NCI-H82 (cell line): ENCODE results near the gene FEM1A.
"Not testable (repeated sequence)": the region's sequence is repeated elsewhere in the genome, so short reads cannot be mapped to it uniquely, and the experiment has no call there.

ENCODE experiments used
- DNase-seq: peaks from one replicate; lab custom pipeline; 2025; lab: John Stamatoyannopoulos, UW

Gene FEM1A

GRCh38 chr19:4791183-4792018, at the start of gene FEM1A:
TSS of gene FEM1A (plus strand) at chr19:4791734. CDS start at chr19:4791855, 121 bp downstream.
- DNase-seq = peak; percentile 100

GRCh38 chr19:4742723-4743646, 48.5 kb upstream of the FEM1A start:
- peak; percentile 25 for DNase-seq

DNA sequence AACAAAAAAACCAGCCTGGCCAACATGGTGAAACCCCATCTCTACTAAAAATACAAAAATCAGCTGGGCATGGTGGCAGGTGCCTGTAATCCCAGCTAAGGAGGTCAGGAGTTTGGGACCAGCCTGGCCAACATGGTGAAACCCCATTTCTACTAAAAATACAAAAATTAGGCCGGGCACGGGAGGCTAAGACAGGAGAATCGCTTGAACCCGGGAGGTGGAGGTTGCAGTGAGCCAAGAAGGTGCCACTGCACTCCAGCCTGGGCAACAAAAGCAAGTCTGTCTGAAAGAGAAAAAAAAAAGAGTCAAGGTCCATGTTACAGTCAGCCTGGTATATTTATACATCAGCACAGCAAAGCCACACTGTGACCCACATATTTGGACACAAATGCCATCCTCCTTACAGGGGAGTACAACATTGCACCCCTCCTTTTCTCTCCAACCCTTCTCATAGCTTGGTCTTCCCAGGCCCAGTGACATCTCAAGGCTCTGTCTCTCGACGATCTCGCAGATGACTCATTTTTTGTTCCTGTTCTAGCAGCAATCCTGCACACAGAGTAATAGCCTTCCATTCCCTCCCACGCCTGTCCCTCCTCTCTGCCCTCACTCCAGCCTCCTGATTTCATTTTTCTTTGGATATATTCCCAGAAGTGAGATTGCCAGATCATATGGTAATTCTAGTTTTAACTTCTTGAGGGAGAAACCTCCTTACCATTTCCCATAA, 46.9 kb upstream of the FEM1A start:
- no peak for DNase-seq

- not testable (repeated sequence) for DNase-seq
These were observed 46.4 kb upstream of the FEM1A start for GRCh38 chr19:4745175-4745574.

- no peak for DNase-seq
These were observed 45.5 kb upstream of the FEM1A start for GRCh38 chr19:4745986-4746385.

DNA sequence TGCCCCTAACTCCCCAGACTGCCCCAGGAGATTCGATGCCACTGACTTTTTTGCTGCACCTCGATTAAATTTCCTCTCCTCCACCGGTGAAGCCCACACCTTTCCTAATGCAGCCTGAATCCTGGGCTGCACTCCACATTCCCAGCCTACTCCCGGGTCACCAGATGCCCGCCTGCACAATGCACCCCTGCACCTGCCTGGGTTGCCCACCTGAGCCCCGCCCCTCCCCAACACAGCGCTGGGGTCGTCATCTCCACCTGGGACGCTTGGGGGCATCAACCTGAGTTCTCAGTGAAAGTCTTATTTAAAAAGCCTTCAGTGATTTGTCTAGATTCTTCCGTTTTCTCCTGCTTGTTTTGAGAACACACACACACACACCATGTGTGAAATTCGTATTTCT, 43.3 kb upstream of the FEM1A start:
- DNase-seq = no peak

- no peak for DNase-seq
These were observed 42.9 kb upstream of the FEM1A start for GRCh38 chr19:4748589-4748988.

- no peak for DNase-seq
These were observed 41.5 kb upstream of the FEM1A start for GRCh38 chr19:4749870-4750590.

GRCh38 chr19:4754248-4754647, 37.3 kb upstream of the FEM1A start:
- DNase-seq = peak; percentile 25

GRCh38 chr19:4755459-4755858, 36.1 kb upstream of the FEM1A start:
- no peak for DNase-seq

GRCh38 chr19:4758082-4758481, 33.5 kb upstream of the FEM1A start:
- DNase-seq = no peak

DNA sequence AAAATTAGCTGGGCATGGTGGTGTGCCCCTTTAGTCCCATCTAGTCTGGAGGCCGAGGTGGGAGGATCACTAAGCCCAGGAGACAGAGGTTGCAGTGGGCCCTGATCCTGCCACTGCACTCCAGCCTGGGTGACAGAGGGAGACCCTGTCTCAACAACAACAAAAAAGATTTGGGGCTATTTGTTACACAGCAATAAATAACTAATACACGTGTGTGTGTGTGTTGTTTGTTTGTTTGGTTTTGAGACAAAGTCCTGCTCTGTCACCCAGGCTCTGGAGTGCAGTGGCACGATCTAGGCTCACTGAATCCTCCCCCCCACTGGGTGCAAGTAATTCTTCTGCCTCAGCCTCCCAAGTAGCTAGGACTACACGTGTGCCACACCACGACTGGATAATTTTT, 32.9 kb upstream of the FEM1A start:
- no peak for DNase-seq

DNA sequence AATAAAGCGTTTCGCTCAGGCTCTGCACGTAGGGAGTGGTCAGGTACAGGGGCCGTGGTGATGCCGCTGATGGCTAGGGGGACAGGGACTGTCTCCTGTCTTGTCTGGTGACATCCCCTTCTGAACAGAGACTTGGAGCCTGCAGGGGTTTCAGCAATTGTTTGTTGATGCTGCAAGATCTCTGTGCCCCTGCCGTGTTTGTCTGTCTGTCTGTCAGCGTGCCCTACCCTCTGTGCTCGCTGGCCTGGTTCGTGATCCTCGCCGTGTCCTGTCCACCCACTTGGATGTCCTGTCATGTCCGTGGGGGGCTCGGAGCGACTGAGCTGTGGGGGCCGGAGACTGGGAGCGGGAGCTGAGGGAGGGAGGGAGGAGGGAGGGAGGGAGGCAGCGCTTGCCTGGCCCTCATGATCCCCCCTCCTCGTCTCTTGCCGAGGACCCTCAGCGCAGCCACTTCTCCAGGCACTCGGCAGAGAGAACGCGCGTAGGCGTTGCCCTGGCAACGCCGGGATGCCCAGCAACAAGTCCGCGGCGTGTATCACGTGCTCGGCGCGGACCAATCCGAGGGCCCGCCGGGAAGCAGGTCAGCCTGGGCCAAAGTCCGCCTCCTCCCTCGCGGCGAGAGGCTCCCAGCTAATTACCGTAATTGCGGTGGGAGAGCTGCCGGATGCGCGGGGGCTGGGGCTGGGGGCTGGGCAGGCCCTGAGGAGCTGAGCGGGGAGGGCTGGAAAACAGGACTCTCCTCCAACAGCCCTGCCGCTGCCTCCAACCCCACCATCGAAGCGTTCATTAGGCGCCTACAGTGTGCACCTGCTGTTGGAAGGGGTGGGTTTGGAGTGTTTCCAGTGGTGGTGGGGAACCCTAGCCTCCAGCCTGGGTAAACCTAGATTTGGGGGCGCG, 31.9 kb upstream of the FEM1A start:
- peak; percentile 97 for DNase-seq

- DNase-seq = no peak
These were observed 31.3 kb upstream of the FEM1A start for GRCh38 chr19:4760285-4760650.

- no peak for DNase-seq
These were observed 28.5 kb upstream of the FEM1A start for GRCh38 chr19:4763021-4763420.

DNA sequence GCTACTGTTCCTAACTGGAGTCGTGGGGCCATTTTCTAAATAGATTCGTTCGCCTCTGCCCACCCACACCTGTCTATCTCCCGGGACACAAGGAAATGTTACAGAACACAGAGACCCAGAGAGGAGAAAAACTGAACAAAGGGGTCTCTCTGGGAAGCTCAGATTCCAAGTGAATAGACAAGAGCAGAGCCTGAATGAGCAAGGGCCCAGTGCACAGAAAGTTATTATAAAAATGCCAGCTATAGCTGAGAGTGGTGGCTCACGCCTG, 27.2 kb upstream of the FEM1A start:
- no peak for DNase-seq

DNA sequence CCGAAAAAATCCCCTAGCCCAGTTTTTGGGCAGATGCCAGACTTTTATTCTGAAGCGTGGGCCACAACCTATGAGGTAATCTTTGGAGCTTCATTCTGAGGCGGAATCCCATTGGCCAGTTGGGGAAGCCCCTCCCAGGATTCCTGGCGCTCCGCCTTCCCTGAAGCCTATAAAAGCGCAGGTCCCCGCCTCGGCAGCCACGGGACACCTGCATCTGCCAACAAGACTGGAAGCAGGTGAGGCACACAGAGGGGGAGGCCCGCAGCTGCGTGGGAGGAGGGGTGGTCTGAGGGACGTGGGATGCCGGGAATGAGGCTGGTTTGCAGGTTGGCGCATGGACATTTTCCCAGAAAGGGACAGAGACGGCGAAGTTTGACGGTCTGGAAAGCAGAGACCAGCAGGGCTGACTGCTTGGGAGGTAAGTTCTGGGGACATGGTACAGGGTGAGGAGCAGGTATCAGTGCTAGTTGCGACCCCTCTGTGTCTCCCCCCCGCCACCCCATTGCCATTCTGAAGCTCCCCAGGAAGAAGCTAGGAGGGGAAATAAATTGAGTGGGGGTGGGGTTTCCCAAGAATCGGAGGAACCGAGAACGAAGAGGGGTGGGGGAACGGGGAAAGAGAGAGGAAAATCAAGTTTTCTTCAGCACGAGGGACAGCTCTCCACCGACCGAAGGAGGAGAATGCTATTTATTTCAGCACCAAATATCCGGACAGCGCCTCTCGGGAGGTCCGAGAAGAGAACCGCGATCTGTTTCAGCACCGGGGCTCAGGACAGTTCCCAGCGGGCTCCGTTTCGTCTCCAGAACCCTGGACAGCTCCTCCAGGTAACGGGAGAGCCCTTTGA, 22.4 kb upstream of the FEM1A start:
- peak; percentile 94 for DNase-seq

- no peak for DNase-seq
These were observed 19.0 kb upstream of the FEM1A start for GRCh38 chr19:4772566-4772965.

DNA sequence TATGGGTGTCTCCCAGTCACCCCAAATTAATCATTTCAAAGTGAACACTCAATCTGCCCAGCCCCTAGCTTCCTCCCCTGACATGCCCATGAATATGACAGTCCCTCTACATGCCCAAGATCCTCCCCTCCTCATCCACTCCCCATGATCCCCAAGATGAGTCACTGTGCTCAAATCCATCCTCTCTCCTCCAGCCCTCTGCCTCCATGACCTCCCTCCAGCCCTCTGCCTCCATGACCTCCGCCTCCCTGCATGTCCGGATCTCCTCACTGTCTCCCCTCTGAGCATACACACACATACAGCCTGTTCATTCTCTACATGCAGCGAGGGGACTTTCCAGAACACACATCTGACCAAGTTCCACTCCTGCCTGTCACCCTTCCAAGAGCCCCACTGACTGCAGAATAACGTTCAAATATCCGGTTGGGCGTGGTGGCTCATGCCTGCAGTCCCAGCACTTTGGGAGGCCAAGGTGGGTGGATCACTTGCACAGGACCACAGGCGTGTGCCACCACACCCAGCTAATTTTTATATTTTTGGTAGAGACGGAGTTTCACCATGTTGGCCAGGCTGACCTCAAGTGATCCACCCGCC, 18.4 kb upstream of the FEM1A start:
- DNase-seq = no peak

- DNase-seq = no peak
These were observed 17.4 kb upstream of the FEM1A start for GRCh38 chr19:4774136-4774535.
